SK-N-SH treated with all-trans-retinoic acid at 6 μM for 48 hours (cell line): ENCODE data around the gene UNG.

ENCODE experiments used
- ISL1 ChIP-seq: fragments of 250-450 bp; sonication (Bioruptor Pico); IDR thresholded peaks from 2 replicates; pipeline ENCODE4 v2.1.2; 2022; ENCODE audit warnings: mild to moderate bottlenecking, moderate library complexity
- PATZ1 ChIP-seq: fragments of 250-450 bp; sonication (Bioruptor Pico); IDR thresholded peaks from 2 replicates; pipeline ENCODE4 v1.8.0; 2020; ENCODE audit warnings: mild to moderate bottlenecking, moderate library complexity, borderline replicate concordance
- ZC3H10 ChIP-seq: fragments of 250-450 bp; sonication (Bioruptor Pico); IDR thresholded peaks from 2 replicates; pipeline ENCODE4 v1.5.1; 2021; ENCODE audit warnings: mild to moderate bottlenecking, moderate library complexity

- TF ChIP-seq ZC3H10 (no peak), PATZ1 (CRISPR knock-in tag) (no peak), ISL1 (CRISPR knock-in tag) (no peak)
These were observed 22.7 kb downstream of the UNG start for GRCh38 chr12:109120095-109120494.
